H9 (cell line): ENCODE measurements around the gene SLC16A2. TPM values are rescaled to one million over a fixed set of nuclear protein-coding genes. Genes with fewer than 3 reads are reported as not detected.

ENCODE experiments used
- DNase-seq: peaks from one replicate; pipeline ENCODE4 v3.0.0-alpha.2; 2017
- H2AFZ ChIP-seq: one replicate; pipeline ENCODE4 v1.6.1; 2013; ENCODE audit warnings: mild to moderate bottlenecking, low read length, control low read depth, moderate library complexity
- H2AK5ac ChIP-seq: 2 replicates; pipeline ENCODE4 v1.6.1; 2013; ENCODE audit warnings: low read length, control low read depth, mixed read lengths; ENCODE audit not compliant: insufficient read length
- H2BK120ac ChIP-seq: one replicate; pipeline ENCODE4 v1.6.1; 2013; ENCODE audit warnings: low read depth, mild to moderate bottlenecking, low read length, control low read depth, inconsistent platforms; ENCODE audit not compliant: poor library complexity, severe bottlenecking
- H2BK12ac ChIP-seq: 2 replicates; pipeline ENCODE4 v1.6.1; 2013; ENCODE audit warnings: low read length, control low read depth, mixed read lengths, low read depth; ENCODE audit not compliant: insufficient read length
- H2BK15ac ChIP-seq: 2 replicates; pipeline ENCODE4 v1.6.1; 2013; ENCODE audit warnings: low read depth, low read length, control low read depth
- H2BK20ac ChIP-seq: one replicate; pipeline ENCODE4 v1.6.1; 2013; ENCODE audit warnings: low read depth, mild to moderate bottlenecking, low read length, control low read depth, inconsistent platforms; ENCODE audit not compliant: poor library complexity, severe bottlenecking
- H2BK5ac ChIP-seq: 2 replicates; pipeline ENCODE4 v1.6.1; 2013; ENCODE audit warnings: low read length, control low read depth, mixed read lengths; ENCODE audit not compliant: insufficient read length
- H3K14ac ChIP-seq: 2 replicates; pipeline ENCODE4 v1.6.1; 2013; ENCODE audit warnings: low read length, control low read depth; ENCODE audit not compliant: insufficient read depth
- H3K18ac ChIP-seq: 2 replicates; pipeline ENCODE4 v1.6.1; 2013; ENCODE audit warnings: low read depth, mild to moderate bottlenecking, mixed read lengths, low read length, control low read depth; ENCODE audit not compliant: insufficient read length
- H3K23ac ChIP-seq: 2 replicates; pipeline ENCODE4 v1.6.1; 2013; ENCODE audit warnings: low read length, control low read depth, mixed read lengths, low read depth; ENCODE audit not compliant: insufficient read length
- H3K23me2 ChIP-seq: 2 replicates; pipeline ENCODE4 v1.6.1; 2013; ENCODE audit warnings: low read depth, mild to moderate bottlenecking, mixed read lengths, low read length, control low read depth; ENCODE audit not compliant: insufficient read length, poor library complexity, severe bottlenecking
- H3K27ac ChIP-seq: 2 replicates; pipeline ENCODE4 v1.5.1; 2013; ENCODE audit warnings: low read length, control low read depth, mixed read lengths, low read depth; ENCODE audit not compliant: insufficient read length
- H3K27me3 ChIP-seq: 2 replicates; pipeline ENCODE4 v1.6.1; 2013; ENCODE audit warnings: low read length, control low read depth, inconsistent platforms; ENCODE audit not compliant: insufficient read depth
- H3K4ac ChIP-seq: 2 replicates; pipeline ENCODE4 v1.6.1; 2013; ENCODE audit warnings: low read depth, mild to moderate bottlenecking, control low read depth, inconsistent platforms, low read length, moderate library complexity
- H3K4me1 ChIP-seq: 2 replicates; pipeline ENCODE4 v1.6.1; 2013; ENCODE audit warnings: low read length, control low read depth, inconsistent platforms; ENCODE audit not compliant: insufficient read depth
- H3K4me2 ChIP-seq: 2 replicates; pipeline ENCODE4 v1.6.1; 2013; ENCODE audit warnings: low read length, control low read depth, mixed read lengths; ENCODE audit not compliant: insufficient read length, insufficient read depth
- H3K56ac ChIP-seq: 2 replicates; pipeline ENCODE4 v1.6.1; 2013; ENCODE audit warnings: low read depth, mild to moderate bottlenecking, mixed read lengths, low read length, control low read depth; ENCODE audit not compliant: insufficient read length
- H3K79me1 ChIP-seq: 2 replicates; pipeline ENCODE4 v1.6.1; 2013; ENCODE audit warnings: low read depth, mild to moderate bottlenecking, moderate library complexity, low read length, control low read depth, inconsistent platforms; ENCODE audit not compliant: insufficient read depth, poor library complexity, severe bottlenecking
- H3K79me2 ChIP-seq: 2 replicates; pipeline ENCODE4 v1.6.1; 2013; ENCODE audit warnings: low read length, control low read depth, inconsistent platforms; ENCODE audit not compliant: insufficient read depth
- H3K9ac ChIP-seq: 2 replicates; pipeline ENCODE4 v1.6.1; 2013; ENCODE audit warnings: low read length, control low read depth, mixed read lengths; ENCODE audit not compliant: insufficient read length; ENCODE audit errors: extremely low read depth
- H3K9me3 ChIP-seq: one replicate; pipeline ENCODE4 v1.6.1; 2013; ENCODE audit warnings: low read depth, low read length, inconsistent platforms; ENCODE audit not compliant: control insufficient read depth
- H3T11ph ChIP-seq: one replicate; pipeline ENCODE4 v1.6.1; 2013; ENCODE audit warnings: mild to moderate bottlenecking, low read length, control low read depth, inconsistent platforms
- H4K20me1 ChIP-seq: one replicate; pipeline ENCODE4 v1.6.1; 2013; ENCODE audit not compliant: control insufficient read depth, insufficient read length, insufficient read depth
- H4K5ac ChIP-seq: 2 replicates; pipeline ENCODE4 v1.6.1; 2013; ENCODE audit warnings: low read depth, mild to moderate bottlenecking, mixed read lengths, low read length, control low read depth; ENCODE audit not compliant: insufficient read length
- H4K8ac ChIP-seq: replicated peaks from 2 replicates; pipeline ENCODE4 v1.6.1; 2013; ENCODE audit warnings: low read length, control low read depth, mixed read lengths, low read depth; ENCODE audit not compliant: insufficient read length
- H4K91ac ChIP-seq: 2 replicates; pipeline ENCODE4 v1.6.1; 2013; ENCODE audit warnings: low read depth, mild to moderate bottlenecking, moderate library complexity, mixed read lengths, low read length, control low read depth; ENCODE audit not compliant: insufficient read length
- H3K27ac Mint-ChIP-seq, 3 experiments: 2 replicates in 2 of 3; 3 replicates in 1 of 3; pipeline ENCODE4 v1.8.0; 2020 to 2021; ENCODE audit warnings: mixed read lengths in 3 of 3, mild to moderate bottlenecking in 1 of 3, moderate library complexity in 1 of 3
- H3K27me3 Mint-ChIP-seq: 2 replicates; pipeline ENCODE4 v1.8.0; 2021; ENCODE audit warnings: low read depth, mild to moderate bottlenecking, moderate library complexity, mixed read lengths
- H3K36me3 Mint-ChIP-seq, 3 experiments: 2 replicates in 2 of 3; 3 replicates in 1 of 3; pipeline ENCODE4 v1.8.0; 2020 to 2021; ENCODE audit warnings: low read depth in 3 of 3, mixed read lengths in 3 of 3; ENCODE audit not compliant: insufficient read depth in 1 of 3
- H3K4me1 Mint-ChIP-seq, 2 experiments: 2 replicates each; pipeline ENCODE4 v1.8.0; 2020; ENCODE audit warnings: mixed read lengths in 2 of 2
- H3K4me3 Mint-ChIP-seq, 2 experiments: 2 replicates in 1 of 2; 3 replicates in 1 of 2; pipeline ENCODE4 v1.8.0; 2020 to 2021; ENCODE audit warnings: mild to moderate bottlenecking in 2 of 2, mixed read lengths in 2 of 2, moderate library complexity in 1 of 2
- H3K9me3 Mint-ChIP-seq, 2 experiments: 2 replicates in 1 of 2; 3 replicates in 1 of 2; pipeline ENCODE4 v1.8.0; 2020; ENCODE audit warnings: mild to moderate bottlenecking in 2 of 2, mixed read lengths in 2 of 2, moderate library complexity in 1 of 2
- CTCF ChIP-seq: fragments of 200-600 bp; sonication (generic); conservative IDR thresholded peaks from 3 replicates; pipeline ENCODE4 v1.8.0; 2021; ENCODE audit warnings: antibody characterized with exemption, mild to moderate bottlenecking
- WGBS: extraction: QIAGEN DNeasy Blood & Tissue Kit; methylation state at CpG from one replicate; pipeline ENCODE4 v1.1.7; 2013; ENCODE audit warnings: missing lambda C conversion rate, low lambda C conversion rate, mixed read lengths; ENCODE audit not compliant: insufficient read length; ENCODE audit errors: extremely low coverage; 5-methylcytosine and 5-hydroxymethylcytosine counted together
- total RNA-seq: library from RNA; stranded (reverse); gene quantifications from 2 replicates; pipeline ENCODE4 v1.2.1, GENCODE V29; 2021

SLC16A2 gene
- total RNA-seq, 1 experiment from 2014 or later = 17.1 TPM

- no peak overlapping the region for H2AK5ac ChIP-seq
- TF ChIP-seq CTCF = no peak
- Mint-ChIP-seq H3K4me3 (no peak overlapping the region), H3K36me3 (no peaks in the 10 kb centered on the region; a peak in 1 of 7 replicates), H3K27ac (no peak overlapping the region), H3K27me3 (no peaks in the 10 kb centered on the region), H3K9me3 (peaks cover 2 to 3% of the 10 kb centered on the region in 2 experiments; a peak in 3 of 5 replicates), H3K4me1 (peaks cover 0 to under 1% of the 10 kb centered on the region in 2 experiments; a peak in 2 of 4 replicates)
- no peak overlapping the region for H4K8ac ChIP-seq
- H2BK5ac ChIP-seq = no peak overlapping the region
- H3K18ac ChIP-seq = no peak overlapping the region
- no peaks in the 10 kb centered on the region for H3K23me2 ChIP-seq
- H2BK15ac ChIP-seq = no peak overlapping the region
- H3K4me2 ChIP-seq = no peak overlapping the region
- no peak overlapping the region for H2AFZ ChIP-seq
- H2BK20ac ChIP-seq = no peak overlapping the region
- no peak overlapping the region for H3K56ac ChIP-seq
- H4K20me1 ChIP-seq = no peaks in the 10 kb centered on the region
- no peaks in the 10 kb centered on the region for H3K79me1 ChIP-seq
- H3K14ac ChIP-seq = no peak overlapping the region
- H4K91ac ChIP-seq = no peak overlapping the region
- no peak overlapping the region for H4K5ac ChIP-seq
- no peak overlapping the region for H3K23ac ChIP-seq
- no peaks in the 10 kb centered on the region for H3K79me2 ChIP-seq
- WGBS = no CpG with 5 or more reads among the region's 1 CpG
- H3K4ac ChIP-seq = no peak overlapping the region
- no peak overlapping the region for H2BK12ac ChIP-seq
- H3K27me3 ChIP-seq = no peaks in the 10 kb centered on the region
- H2BK120ac ChIP-seq = no peak overlapping the region
- H3T11ph ChIP-seq = no peak overlapping the region
- H3K27ac ChIP-seq = no peak overlapping the region
- no peaks in the 10 kb centered on the region for H3K9me3 ChIP-seq
- no peak for DNase-seq
- H3K9ac ChIP-seq = no peak overlapping the region
- no peaks in the 10 kb centered on the region for H3K4me1 ChIP-seq
Measured at GRCh38 chrX:74377282-74377681, 44.0 kb upstream of the SLC16A2 start.
